ENCODE measurements around the gene PRSS56. TPM values are rescaled to one million over a fixed set of nuclear protein-coding genes. Genes with fewer than 3 reads are reported as not detected.

Gene PRSS56
- total RNA-seq, 6 experiments from 2014 or later = not detected

- Mint-ChIP-seq H3K27me3 (ENCODE audit: insufficient read depth) (no peaks in the 10 kb centered on the region; the same call in 1 of the 2 replicates), H3K9me3 (no peaks in the 10 kb centered on the region), H3K4me3 (no peak overlapping the region), H3K27ac (peak overlapping the region; percentile 64), H3K36me3 (ENCODE audit: low read depth) (peaks cover 23% of the 10 kb centered on the region), H3K4me1 (ENCODE audit: low read depth) (peaks cover 39% of the 10 kb centered on the region)
- DNase-seq = no peak
- TF ChIP-seq, protein P1, sequence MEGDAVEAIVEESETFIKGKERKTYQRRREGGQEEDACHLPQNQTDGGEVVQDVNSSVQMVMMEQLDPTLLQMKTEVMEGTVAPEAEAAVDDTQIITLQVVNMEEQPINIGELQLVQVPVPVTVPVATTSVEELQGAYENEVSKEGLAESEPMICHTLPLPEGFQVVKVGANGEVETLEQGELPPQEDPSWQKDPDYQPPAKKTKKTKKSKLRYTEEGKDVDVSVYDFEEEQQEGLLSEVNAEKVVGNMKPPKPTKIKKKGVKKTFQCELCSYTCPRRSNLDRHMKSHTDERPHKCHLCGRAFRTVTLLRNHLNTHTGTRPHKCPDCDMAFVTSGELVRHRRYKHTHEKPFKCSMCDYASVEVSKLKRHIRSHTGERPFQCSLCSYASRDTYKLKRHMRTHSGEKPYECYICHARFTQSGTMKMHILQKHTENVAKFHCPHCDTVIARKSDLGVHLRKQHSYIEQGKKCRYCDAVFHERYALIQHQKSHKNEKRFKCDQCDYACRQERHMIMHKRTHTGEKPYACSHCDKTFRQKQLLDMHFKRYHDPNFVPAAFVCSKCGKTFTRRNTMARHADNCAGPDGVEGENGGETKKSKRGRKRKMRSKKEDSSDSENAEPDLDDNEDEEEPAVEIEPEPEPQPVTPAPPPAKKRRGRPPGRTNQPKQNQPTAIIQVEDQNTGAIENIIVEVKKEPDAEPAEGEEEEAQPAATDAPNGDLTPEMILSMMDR (IDR thresholded peaks at IDR 0.05) = no peak
Observed at GRCh38 chr2:232573771-232574435, 53.7 kb downstream of the PRSS56 start.

DNA sequence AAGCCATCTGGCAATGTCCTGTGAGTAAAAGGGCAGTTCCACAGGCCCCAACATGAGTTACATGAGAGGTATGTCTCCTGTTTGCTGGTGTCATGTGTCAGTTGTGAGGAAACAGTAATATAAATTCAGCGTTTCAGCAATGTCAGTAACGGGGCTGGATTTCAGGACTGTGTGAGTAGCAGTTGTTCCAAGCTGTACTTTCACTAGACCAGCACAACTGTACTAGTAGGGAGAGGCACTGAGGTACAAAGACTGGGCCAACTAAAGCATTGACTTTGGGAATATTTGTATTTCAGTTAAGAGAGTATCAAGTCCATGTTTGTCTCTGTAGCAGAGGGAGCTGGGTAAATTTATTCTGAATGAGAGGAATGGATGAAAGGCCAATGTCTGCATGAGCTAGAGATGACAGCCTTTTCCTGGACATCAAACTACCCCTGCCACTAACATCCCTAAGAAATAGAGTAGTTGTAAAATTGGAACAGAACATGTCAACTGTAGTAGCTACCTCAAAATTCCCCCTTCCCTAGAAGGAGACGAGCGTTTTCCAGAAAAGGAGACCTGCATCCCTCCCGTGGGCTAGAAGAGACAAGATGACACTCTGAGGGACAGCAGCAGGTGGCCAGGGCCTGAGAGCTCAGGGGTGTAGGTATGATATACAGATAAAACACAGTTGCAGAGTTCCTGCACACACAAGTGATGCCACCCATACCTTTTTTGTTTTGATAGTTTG lies 54.7 kb downstream of the PRSS56 start:
- H3K9me3 Mint-ChIP-seq = no peaks in the 10 kb centered on the region
- peaks cover 36% of the 10 kb centered on the region for H3K4me1 Mint-ChIP-seq (ENCODE audit: low read depth)
- peaks cover 15% of the 10 kb centered on the region for H3K36me3 Mint-ChIP-seq (ENCODE audit: low read depth)
- no peaks in the 10 kb centered on the region; the same call in 1 of the 2 replicates for H3K27me3 Mint-ChIP-seq (ENCODE audit: insufficient read depth)
- H3K27ac Mint-ChIP-seq = peak overlapping the region; percentile 64
- H3K4me3 Mint-ChIP-seq = no peak overlapping the region; the same call in 1 of the 2 replicates
- TF ChIP-seq, protein P1 (IDR thresholded peaks at IDR 0.05) = no peak
- DNase-seq = peak; percentile 54

Other genes with a start within 250 kb of the PRSS56 start
- not detected for gene ALPP, start 141.6 kb upstream of the PRSS56 start, total RNA-seq (2021; fragmentation: NEBNext Ultra II Directional; extraction: Animal tissue kit (Norgen Biotek cat#: 25700))
- gene ALPG, start 113.5 kb upstream of the PRSS56 start, total RNA-seq (2021; fragmentation: NEBNext Ultra II Directional; extraction: Animal tissue kit (Norgen Biotek cat#: 25700)) = not detected
- not detected for gene ALPI, start 64.2 kb upstream of the PRSS56 start, total RNA-seq (2021; fragmentation: NEBNext Ultra II Directional; extraction: Animal tissue kit (Norgen Biotek cat#: 25700))
- not detected for gene ECEL1, start 32.6 kb upstream of the PRSS56 start, total RNA-seq (2021; fragmentation: NEBNext Ultra II Directional; extraction: Animal tissue kit (Norgen Biotek cat#: 25700))
- not detected for gene CHRND, start 5.8 kb downstream of the PRSS56 start, total RNA-seq (2021; fragmentation: NEBNext Ultra II Directional; extraction: Animal tissue kit (Norgen Biotek cat#: 25700))
- gene CHRNG, start 19.3 kb downstream of the PRSS56 start, total RNA-seq (2021; fragmentation: NEBNext Ultra II Directional; extraction: Animal tissue kit (Norgen Biotek cat#: 25700)) = not detected
- gene TIGD1, start 30.2 kb downstream of the PRSS56 start, total RNA-seq (2021; fragmentation: NEBNext Ultra II Directional; extraction: Animal tissue kit (Norgen Biotek cat#: 25700)) = 1 to 10 TPM; 2.9 to 3.7 (median 3.1) TPM
- gene EIF4E2, start 30.3 kb downstream of the PRSS56 start, total RNA-seq (2021; fragmentation: NEBNext Ultra II Directional; extraction: Animal tissue kit (Norgen Biotek cat#: 25700)) = 10 to 100 TPM; 79.7 to 89.7 (median 83.8) TPM
- gene EFHD1, start 113.2 kb downstream of the PRSS56 start, total RNA-seq (2021; fragmentation: NEBNext Ultra II Directional; extraction: Animal tissue kit (Norgen Biotek cat#: 25700)) = 1 to 10 TPM; 2.0 to 3.4 (median 2.9) TPM
- 10 to 100 TPM; 36.9 to 44.6 (median 42.3) TPM for gene GIGYF2, start 176.9 kb downstream of the PRSS56 start, total RNA-seq (2021; fragmentation: NEBNext Ultra II Directional; extraction: Animal tissue kit (Norgen Biotek cat#: 25700))